Right lobe of liver (tissue), 6 donors: ENCODE measurements around the gene JMJD6. TPM values are rescaled to one million over a fixed set of nuclear protein-coding genes. Genes with fewer than 3 reads are reported as not detected.
"Not testable (repeated sequence)": the region's sequence is repeated elsewhere in the genome, so short reads cannot be mapped to it uniquely, and the experiment has no call there.

Source experiments
- ATAC-seq, 4 donors: fragments of 200-7000 bp; cut with Tn5 transposase; one replicate each; pipeline ENCODE4 v1.9.1; 2020; ENCODE audit warnings: mild to moderate bottlenecking in 4 of 4, moderate library complexity in 4 of 4
- DNase-seq, 3 donors: peaks; one replicate each; pipeline ENCODE4 v3.0.0-alpha.2; 2020
- H3K27ac ChIP-seq, 3 donors: fragments of 200-600 bp; one replicate each; pipeline ENCODE4 v1.8.0; 2022
- H3K27me3 ChIP-seq, 2 donors: fragments of 200-600 bp; one replicate each; pipeline ENCODE4 v1.8.0; 2022
- H3K36me3 ChIP-seq, 4 donors: fragments of 200-600 bp; sonication (generic) in 1 of 4; one replicate each; pipeline versions ENCODE4 v1.5.1 to v1.8.0; 2017 to 2022; ENCODE audit warnings: control low read depth in 1 of 4
- H3K4me1 ChIP-seq, 4 donors: fragments of 200-600 bp; sonication (generic) in 1 of 4; one replicate each; pipeline versions ENCODE4 v1.5.1 to v1.8.0; 2017 to 2022; ENCODE audit warnings: control low read depth in 1 of 4
- H3K4me3 ChIP-seq, 3 donors: fragments of 200-600 bp; one replicate each; pipeline ENCODE4 v1.8.0; 2022
- H3K9me3 ChIP-seq, 4 donors: fragments of 200-600 bp; sonication (generic) in 1 of 4; one replicate each; pipeline versions ENCODE4 v1.5.1 to v1.8.0; 2017 to 2022; ENCODE audit warnings: control low read depth in 1 of 4
- POLR2A ChIP-seq: fragments of 450-650 bp; IDR thresholded peaks from one replicate; pipeline ENCODE4 v1.6.1; 2017; ENCODE audit warnings: antibody characterized with exemption, mild to moderate bottlenecking
- WGBS: methylation state at CpG from one replicate; pipeline ENCODE4 v1.1.6; 2018; ENCODE audit warnings: low coverage, low lambda C conversion rate; ENCODE audit not compliant: insufficient coverage; ENCODE audit errors: missing lambda C conversion rate; 5-methylcytosine and 5-hydroxymethylcytosine counted together
- intact Hi-C, 2 donors: fragments of 100-400 bp; cut with DNase I; formaldehyde crosslinking; loops; one replicate each; pipeline versions ENCODE4 v1.11.2 to v1.14.1; 2022
- total RNA-seq, 6 experiments: library from RNA; depleted of rRNA in 2 of 6; stranded (reverse); fragments of >200 nt in 2 of 6; fragmentation: NEBNext Ultra II Directional in 3 of 6; extraction: Animal tissue kit (Norgen Biotek cat#: 25700) in 3 of 6; gene quantifications; one replicate each; pipeline versions ENCODE4 v1.1.0 to v1.2.4, GENCODE V29; 2016 to 2023
- TF ChIP-seq, protein P1 (sequence below), 4 donors: fragments of 200-600 bp in 3 of 4; fragments of 450-650 bp in 1 of 4; IDR thresholded peaks; one replicate each; pipeline versions ENCODE4 v1.5.1 to v1.8.0; 2016 to 2022; ENCODE audit warnings: antibody characterized with exemption in 4 of 4, mild to moderate bottlenecking in 2 of 4
- donor health status: DM: no; HTN: yes; CAD: no.
- donor health status: DM: no; HTN: no; CAD: no.
- donor health status: DM: no; HTN: no; CAD: no.
- donor health status: DM: no; HTN: yes; CAD: no.
- donor health status: DM: no; HTN: yes; CAD: no.

Gene JMJD6
- total RNA-seq, 6 experiments from 2014 or later = 10.0 to 15.8 (median 11.1) TPM

DNA sequence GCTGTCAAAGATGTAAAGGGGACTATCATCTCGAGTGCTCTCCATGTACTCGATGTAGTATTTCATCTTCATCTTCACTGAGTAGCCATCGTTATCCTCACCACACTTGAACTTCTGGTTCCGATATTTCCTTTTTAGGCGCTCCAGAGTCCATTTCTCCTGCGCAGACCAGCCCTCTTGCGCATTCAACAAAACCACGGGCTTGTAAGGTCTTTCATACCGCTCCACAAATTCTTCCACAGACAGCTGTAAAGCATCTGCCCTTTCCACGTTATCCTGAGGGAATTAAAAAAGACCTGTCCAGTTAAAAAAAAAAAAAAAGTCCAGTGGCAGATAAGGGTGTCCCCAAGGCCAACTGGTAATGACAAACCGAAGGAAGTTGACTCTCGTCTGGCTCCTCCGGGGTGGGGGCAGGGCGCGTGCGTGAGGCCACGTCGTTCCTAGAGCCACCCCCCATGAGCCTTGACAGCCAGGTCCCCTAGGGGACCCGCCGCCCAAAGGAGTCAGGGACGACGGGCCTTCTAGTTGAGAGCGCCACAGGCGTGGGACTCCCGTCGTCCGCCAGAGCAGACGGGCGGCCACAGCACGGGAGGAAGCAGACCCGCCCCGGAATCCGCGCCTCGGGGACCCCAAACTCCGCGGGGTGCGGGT is 701 bp downstream of the JMJD6 start:
- peak overlapping the region; percentile 98 to 99 (median 99) for H3K27ac ChIP-seq
- peaks cover 4 to 44% (median 25%) of the 10 kb centered on the region in 4 donors for H3K36me3 ChIP-seq
- TF ChIP-seq POLR2A = no peak
- TF ChIP-seq, protein P1, sequence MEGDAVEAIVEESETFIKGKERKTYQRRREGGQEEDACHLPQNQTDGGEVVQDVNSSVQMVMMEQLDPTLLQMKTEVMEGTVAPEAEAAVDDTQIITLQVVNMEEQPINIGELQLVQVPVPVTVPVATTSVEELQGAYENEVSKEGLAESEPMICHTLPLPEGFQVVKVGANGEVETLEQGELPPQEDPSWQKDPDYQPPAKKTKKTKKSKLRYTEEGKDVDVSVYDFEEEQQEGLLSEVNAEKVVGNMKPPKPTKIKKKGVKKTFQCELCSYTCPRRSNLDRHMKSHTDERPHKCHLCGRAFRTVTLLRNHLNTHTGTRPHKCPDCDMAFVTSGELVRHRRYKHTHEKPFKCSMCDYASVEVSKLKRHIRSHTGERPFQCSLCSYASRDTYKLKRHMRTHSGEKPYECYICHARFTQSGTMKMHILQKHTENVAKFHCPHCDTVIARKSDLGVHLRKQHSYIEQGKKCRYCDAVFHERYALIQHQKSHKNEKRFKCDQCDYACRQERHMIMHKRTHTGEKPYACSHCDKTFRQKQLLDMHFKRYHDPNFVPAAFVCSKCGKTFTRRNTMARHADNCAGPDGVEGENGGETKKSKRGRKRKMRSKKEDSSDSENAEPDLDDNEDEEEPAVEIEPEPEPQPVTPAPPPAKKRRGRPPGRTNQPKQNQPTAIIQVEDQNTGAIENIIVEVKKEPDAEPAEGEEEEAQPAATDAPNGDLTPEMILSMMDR (IDR thresholded peaks at IDR 0.05) = no peak
- no peaks in the 10 kb centered on the region for H3K27me3 ChIP-seq
- WGBS = 7% methylated on average over 13 of the region's 38 CpGs
- H3K4me3 ChIP-seq = peak overlapping the region; percentile 92 to 100 (median 93)
- peaks cover 0 to 18% (median 9%) of the 10 kb centered on the region in 4 donors for H3K4me1 ChIP-seq
- peak; percentile 80 to 86 (median 82) for DNase-seq
- intact Hi-C loops = no loop called here
- ATAC-seq = peak; percentile 37 to 58 (median 53)
- H3K9me3 ChIP-seq = no peaks in the 10 kb centered on the region

DNA sequence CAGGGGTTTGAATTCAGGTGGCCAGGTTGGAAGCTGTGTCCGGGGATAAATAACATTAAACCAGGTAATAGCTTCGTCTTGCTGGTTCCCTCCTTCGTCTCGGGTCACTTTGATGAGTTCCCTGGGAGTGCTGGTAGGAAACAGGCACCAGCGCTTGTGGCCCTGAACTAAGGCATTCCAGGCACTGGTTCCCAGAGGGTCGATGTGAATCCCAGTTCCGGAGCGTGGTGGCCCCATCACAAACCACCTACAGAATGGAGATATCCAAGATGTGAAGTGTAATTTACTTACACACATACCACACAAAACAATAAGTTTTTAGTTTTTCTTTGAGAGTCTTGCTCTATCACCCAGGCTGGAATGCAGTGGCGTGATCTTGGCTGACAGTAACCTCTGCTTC is 2.6 kb downstream of the JMJD6 start:
- Histone ChIP-seq H3K9me3 (no peaks in the 10 kb centered on the region), H3K36me3 (peaks cover 14 to 63% (median 37%) of the 10 kb centered on the region in 4 donors), H3K27me3 (no peaks in the 10 kb centered on the region), H3K4me1 (peaks cover 0 to 18% (median 9%) of the 10 kb centered on the region in 4 donors), H3K27ac (no peak overlapping the region), H3K4me3 (no peak overlapping the region)
- no peak for DNase-seq
- intact Hi-C loops = no loop called here
- 90% methylated on average over 2 of the region's 9 CpGs for WGBS
- ATAC-seq = no peak
- TF ChIP-seq, protein P1 (IDR thresholded peaks at IDR 0.05) = no peak
- no peak for TF ChIP-seq POLR2A

DNA sequence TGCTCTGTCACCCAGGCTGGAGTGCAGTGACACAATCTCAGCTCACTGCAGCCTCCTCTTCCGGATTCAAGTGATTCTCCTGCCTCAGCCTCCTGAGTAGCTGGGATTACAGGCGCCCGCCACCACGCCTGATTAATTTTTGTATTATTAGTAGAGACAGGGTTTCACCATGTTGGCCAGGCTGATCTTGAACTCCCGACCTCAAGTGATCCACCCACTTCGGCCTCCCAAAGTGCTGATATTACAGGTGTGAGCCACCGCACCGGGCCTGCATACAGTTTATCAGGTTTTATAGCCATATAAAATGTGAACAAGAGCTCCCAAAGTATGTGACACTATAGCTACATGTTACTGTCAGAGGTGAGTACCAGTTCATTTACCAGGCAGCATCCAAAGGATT is 3.4 kb downstream of the JMJD6 start:
- intact Hi-C loops, H3K27ac ChIP-seq, H3K27me3 ChIP-seq, ATAC-seq, H3K4me3 ChIP-seq, H3K9me3 ChIP-seq, DNase-seq: not testable (repeated sequence)
- Histone ChIP-seq H3K4me1 (peaks cover 0 to 16% (median 8%) of the 10 kb centered on the region in 4 donors), H3K36me3 (peaks cover 14 to 71% (median 43%) of the 10 kb centered on the region in 4 donors)
- WGBS = 97% methylated on average over 7 of the region's 8 CpGs

DNA sequence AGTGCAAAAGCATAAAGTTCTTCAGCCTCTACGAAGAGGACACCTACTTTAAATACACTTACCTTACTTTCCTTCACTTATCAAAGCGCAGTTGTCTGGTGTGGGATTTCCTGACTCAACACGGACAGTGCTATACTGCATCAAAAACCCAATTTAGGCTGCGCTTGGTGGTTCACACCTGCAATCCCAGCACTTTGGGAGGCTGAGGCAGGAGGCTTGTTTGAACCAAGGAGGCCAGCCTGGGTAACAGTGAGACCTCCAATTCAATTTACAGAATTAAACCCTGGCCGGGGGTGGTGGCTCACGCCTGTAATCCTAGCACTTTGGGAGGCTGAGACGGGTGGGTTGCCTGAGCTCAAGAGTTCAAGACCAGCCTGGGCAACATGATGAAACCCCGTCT is 4.1 kb downstream of the JMJD6 start:
- 88% methylated on average over 7 of the region's 8 CpGs for WGBS

DNA sequence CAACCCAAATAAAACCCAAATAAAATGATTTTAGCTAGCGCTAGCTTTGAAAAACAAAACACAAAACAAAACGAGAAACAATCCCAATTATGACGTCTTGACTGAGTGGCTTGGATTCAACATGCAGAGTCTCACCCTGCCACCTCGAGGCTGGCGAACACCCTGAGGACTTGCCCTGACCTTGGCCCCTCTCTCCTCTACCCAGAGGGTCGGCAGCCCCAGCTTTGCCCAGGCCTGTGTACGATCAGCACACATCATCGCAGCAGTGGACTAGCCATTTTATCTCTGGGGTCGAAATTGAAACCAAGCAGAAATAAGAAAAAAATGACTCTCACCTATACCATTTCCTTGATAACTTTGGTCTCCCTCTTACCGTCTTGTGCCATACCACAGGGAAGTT is 4.9 kb downstream of the JMJD6 start:
- TF ChIP-seq POLR2A = no peak
- TF ChIP-seq, protein P1 (IDR thresholded peaks at IDR 0.05) = no peak
- H3K27me3 ChIP-seq = no peaks in the 10 kb centered on the region
- peaks cover 0 to 14% (median 6%) of the 10 kb centered on the region in 4 donors for H3K4me1 ChIP-seq
- WGBS = 87% methylated on average over 8 of the region's 10 CpGs
- no peak overlapping the region for H3K4me3 ChIP-seq
- intact Hi-C loops = no loop called here
- no peak overlapping the region for H3K27ac ChIP-seq
- H3K36me3 ChIP-seq = peaks cover 14 to 86% (median 52%) of the 10 kb centered on the region in 4 donors
- no peaks in the 10 kb centered on the region for H3K9me3 ChIP-seq
- no peak for ATAC-seq
- no peak for DNase-seq

More for the DNA sequence above, 4.1 kb downstream of the JMJD6 start:
- Histone ChIP-seq H3K4me1 (peaks cover 0 to 12% (median 5%) of the 10 kb centered on the region in 4 donors), H3K27ac (no peak overlapping the region), H3K36me3 (peaks cover 14 to 78% (median 46%) of the 10 kb centered on the region in 4 donors), H3K4me3 (no peak overlapping the region), H3K9me3 (no peaks in the 10 kb centered on the region), H3K27me3 (no peaks in the 10 kb centered on the region)
- TF ChIP-seq, protein P1 (IDR thresholded peaks at IDR 0.05) = no peak
- no peak for TF ChIP-seq POLR2A
- intact Hi-C loops = no loop called here
- ATAC-seq = no peak
- no peak for DNase-seq
